Ovary (tissue), 9 donors: Measurements from ENCODE around the gene APOC3. TPM values are rescaled to one million over a fixed set of nuclear protein-coding genes. Genes with fewer than 3 reads are reported as not detected.

Source experiments
- DNase-seq, 5 donors: peaks; one replicate each; pipeline ENCODE4 v3.0.0-alpha.2; 2019 to 2020
- H3K27ac ChIP-seq, 2 donors: fragments of 200-600 bp; one replicate each; pipeline versions ENCODE4 v1.5.1 to v1.8.0; 2019 to 2022
- H3K27me3 ChIP-seq: fragments of 200-600 bp; one replicate; pipeline ENCODE4 v1.8.0; 2022
- H3K36me3 ChIP-seq: fragments of 200-600 bp; sonication (generic); one replicate; pipeline ENCODE4 v1.5.1; 2019
- H3K4me1 ChIP-seq: one replicate; pipeline ENCODE4 v1.8.1; 2013; ENCODE audit warnings: mild to moderate bottlenecking, moderate library complexity; ENCODE audit not compliant: insufficient read depth
- H3K4me3 ChIP-seq: fragments of 200-600 bp; sonication (generic); one replicate; pipeline ENCODE4 v1.5.1; 2017
- H3K9me3 ChIP-seq, 2 donors: fragments of 200-600 bp in 1 of 2; sonication (generic) in 1 of 2; one replicate each; pipeline versions ENCODE4 v1.5.1 to v1.8.1; 2013 to 2019; ENCODE audit warnings: mild to moderate bottlenecking in 1 of 2, moderate library complexity in 1 of 2
- CTCF ChIP-seq, 3 donors: fragments of 450-650 bp in 2 of 3; fragments of 200-600 bp in 1 of 3; IDR thresholded peaks; one replicate each; pipeline versions ENCODE4 v1.5.1 to v1.8.0; 2016 to 2022; ENCODE audit warnings: antibody characterized with exemption in 3 of 3, mild to moderate bottlenecking in 1 of 3
- EP300 ChIP-seq: sonication (generic); formaldehyde crosslinking; IDR thresholded peaks from one replicate; pipeline ENCODE4 v1.6.1; 2017; ENCODE audit warnings: antibody characterized with exemption
- POLR2A ChIP-seq: fragments of 450-650 bp; IDR thresholded peaks from one replicate; pipeline ENCODE4 v1.6.1; 2017; ENCODE audit warnings: antibody characterized with exemption, mild to moderate bottlenecking, moderate library complexity
- WGBS, 3 donors: extraction: QIAGEN DNeasy Blood & Tissue Kit in 1 of 3; methylation state at CpG; one replicate each; pipeline versions ENCODE4 v1.1.5 to v1.1.7; 2013 to 2017; 5-methylcytosine and 5-hydroxymethylcytosine counted together
- intact Hi-C, 4 donors: fragments of 100-400 bp; cut with DNase I; formaldehyde crosslinking; loops; one replicate each; pipeline versions ENCODE4 v1.11.0 to v1.15.1; 2022 to 2023
- polyA plus RNA-seq, 2 donors: library from polyadenylated mRNA; stranded (reverse); fragments of 200-250 nt in 1 of 2; fragments of 350-450 nt in 1 of 2; fragmentation: Illumina TruSeq in 1 of 2; extraction: RNeasy Lipid Tissue Mini Kit (QIAGEN cat#74804) in 1 of 2; gene quantifications; one replicate each; pipeline ENCODE4 v1.2.3, GENCODE V29; 2013 to 2014
- total RNA-seq, 7 donors: library from RNA; depleted of rRNA in 2 of 7; stranded (reverse); fragments of >200 nt in 2 of 7; fragmentation: NEBNext Ultra II Directional in 3 of 7; extraction: Animal tissue kit (Norgen Biotek cat#: 25700) in 3 of 7; gene quantifications; one replicate each; pipeline versions ENCODE4 v1.1.0 to v1.2.4, GENCODE V29; 2016 to 2023
- donor health status: DM: no; HTN: no; CAD: no; lungs with moderate emphysema.
- donor health status: DM: no; HTN: no; CAD: no.
- donor health status: Bipolar disorder and iron deficiency.
- donor health status: DM: yes; HTN: yes; CAD: no.
- donor health status: DM: no; HTN: no; CAD: no.
- donor health status: DM: yes; HTN: yes; CAD: no.

Gene APOC3
- total and polyA plus RNA-seq, 9 donors: 2.7 to 18.0 (median 4.3) TPM; not detected in 6

DNA sequence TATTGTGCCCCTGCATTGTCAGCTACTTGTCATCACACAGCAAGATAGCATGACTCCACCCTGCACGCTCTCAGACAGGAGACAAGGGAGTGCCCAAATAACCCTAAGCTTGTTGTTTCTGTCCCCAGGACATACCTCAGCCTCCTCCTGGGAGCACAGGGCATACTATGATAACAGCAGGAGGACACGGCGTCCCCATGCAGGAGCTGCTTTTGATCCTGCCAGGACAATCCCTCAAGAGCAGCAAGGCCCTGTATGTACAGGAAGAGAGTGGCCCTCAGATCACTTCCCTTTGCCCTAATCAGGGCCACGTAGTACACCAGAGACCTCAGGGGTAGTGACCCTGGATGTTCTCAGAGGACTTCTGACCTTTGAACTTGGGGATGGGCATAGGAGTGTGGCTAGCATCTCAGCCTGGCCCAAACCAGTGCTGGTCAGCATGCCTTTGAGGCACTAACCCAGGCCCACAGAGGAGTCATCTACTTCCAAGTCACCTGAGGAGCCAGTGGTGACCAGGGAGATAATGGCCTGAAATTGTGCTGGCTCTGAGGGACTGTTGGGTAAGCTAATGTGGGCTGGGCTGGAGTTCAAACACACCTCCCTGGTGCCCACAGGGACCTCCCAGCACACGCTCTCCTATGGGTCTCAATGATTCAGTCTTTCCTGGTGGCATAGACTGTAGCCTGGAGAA lies 15.8 kb upstream of the APOC3 start:
- intact Hi-C loops: no loop called here
- WGBS, 3 donors: 79 to 90% (median 82%) methylated on average over 5 of the region's 5 CpGs
- Histone ChIP-seq H3K9me3 (no peaks in the 10 kb centered on the region), H3K27me3 (no peaks in the 10 kb centered on the region), H3K27ac (no peak overlapping the region), H3K36me3 (no peaks in the 10 kb centered on the region), H3K4me1 (no peaks in the 10 kb centered on the region), H3K4me3 (no peak overlapping the region)
- TF ChIP-seq POLR2A (no peak), EP300 (no peak), CTCF (IDR thresholded peaks at IDR 0.05) (no peak)
- no peak for DNase-seq

GRCh38 chr11:116814502-116814901 lies 15.2 kb upstream of the APOC3 start:
- DNase-seq: no peak
- Histone ChIP-seq H3K4me1 (no peaks in the 10 kb centered on the region), H3K9me3 (no peaks in the 10 kb centered on the region), H3K36me3 (no peaks in the 10 kb centered on the region), H3K27me3 (no peaks in the 10 kb centered on the region), H3K4me3 (no peak overlapping the region), H3K27ac (no peak overlapping the region)
- WGBS, 3 donors: 70 to 83% (median 79%) methylated on average over 6 of the region's 6 CpGs
- intact Hi-C loops: no loop called here
- TF ChIP-seq POLR2A: no peak
- no peak for TF ChIP-seq EP300
- TF ChIP-seq CTCF (IDR thresholded peaks at IDR 0.05): no peak

- no peaks in the 10 kb centered on the region for H3K9me3 ChIP-seq
- no peak for DNase-seq
- H3K4me1 ChIP-seq: no peaks in the 10 kb centered on the region
- no peaks in the 10 kb centered on the region for H3K27me3 ChIP-seq
- no peaks in the 10 kb centered on the region for H3K36me3 ChIP-seq
- H3K4me3 ChIP-seq: no peak overlapping the region
- no peak overlapping the region for H3K27ac ChIP-seq
- WGBS, 3 donors: 87 to 93% (median 92%) methylated on average over 9 of the region's 9 CpGs
- intact Hi-C loops: no loop called here
- TF ChIP-seq POLR2A: no peak
- no peak for TF ChIP-seq CTCF (IDR thresholded peaks at IDR 0.05)
- no peak for TF ChIP-seq EP300
Measured at GRCh38 chr11:116819049-116819448, 10.7 kb upstream of the APOC3 start.

GRCh38 chr11:116821050-116821918 lies 8.4 kb upstream of the APOC3 start:
- Histone ChIP-seq H3K36me3 (no peaks in the 10 kb centered on the region), H3K4me1 (no peaks in the 10 kb centered on the region), H3K4me3 (no peak overlapping the region), H3K27me3 (no peaks in the 10 kb centered on the region), H3K9me3 (no peaks in the 10 kb centered on the region), H3K27ac (no peak overlapping the region)
- no peak for DNase-seq
- TF ChIP-seq POLR2A (no peak), EP300 (no peak), CTCF (IDR thresholded peaks at IDR 0.05) (no peak)
- 88 to 90% (median 89%) methylated on average over 51 of the region's 51 CpGs for WGBS, 3 donors
- intact Hi-C loops: no loop called here
